ENCODE results near the gene ADARB2.
"Not testable (repeated sequence)": the region's sequence is repeated elsewhere in the genome, so short reads cannot be mapped to it uniquely, and the experiment has no call there.

The ADARB2 gene

GRCh38 chr10:1414893-1415292, 322.4 kb downstream of the ADARB2 start:
- DNase-seq = no peak

GRCh38 chr10:1414346-1414745, 323.0 kb downstream of the ADARB2 start:
- not testable (repeated sequence) for DNase-seq

GRCh38 chr10:1413823-1414222, 323.5 kb downstream of the ADARB2 start:
- no peak for DNase-seq

- DNase-seq = no peak
Measured at GRCh38 chr10:1413256-1413655, 324.1 kb downstream of the ADARB2 start.

DNA sequence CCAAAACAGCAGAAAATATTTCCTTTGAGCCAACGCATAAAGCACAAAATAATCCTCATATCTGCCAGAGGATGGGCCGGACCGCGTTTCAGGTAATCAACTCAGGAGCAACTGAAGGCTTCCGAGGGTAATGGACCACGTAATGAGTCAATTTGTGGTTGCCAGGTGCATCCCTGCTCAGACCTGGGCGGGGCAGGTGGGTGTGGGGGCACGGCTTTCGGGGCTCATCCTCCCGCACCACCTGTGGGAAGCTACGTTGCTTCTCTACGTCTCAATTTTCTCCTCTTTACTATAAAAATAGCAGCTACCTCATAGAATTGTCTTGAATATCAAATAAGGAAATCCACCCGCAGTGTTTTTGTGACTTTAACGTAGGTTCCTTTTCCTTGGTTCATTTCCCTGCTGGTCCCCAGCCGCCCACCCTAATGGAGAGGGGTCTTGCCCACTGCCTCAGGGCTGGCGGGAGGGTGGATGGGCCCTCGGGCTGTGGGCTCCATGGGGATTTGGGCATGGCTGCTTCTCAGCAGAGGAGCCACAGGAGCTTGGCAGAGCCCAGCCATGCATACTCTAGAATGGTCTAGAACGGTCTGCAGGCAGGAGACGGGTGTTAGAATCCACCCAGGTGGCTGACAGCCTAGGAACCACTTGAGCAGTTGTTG, 324.7 kb downstream of the ADARB2 start:
- no peak for DNase-seq

GRCh38 chr10:1411956-1412355, 325.4 kb downstream of the ADARB2 start:
- DNase-seq = no peak

GRCh38 chr10:1411451-1411850, 325.9 kb downstream of the ADARB2 start:
- DNase-seq = no peak

DNA sequence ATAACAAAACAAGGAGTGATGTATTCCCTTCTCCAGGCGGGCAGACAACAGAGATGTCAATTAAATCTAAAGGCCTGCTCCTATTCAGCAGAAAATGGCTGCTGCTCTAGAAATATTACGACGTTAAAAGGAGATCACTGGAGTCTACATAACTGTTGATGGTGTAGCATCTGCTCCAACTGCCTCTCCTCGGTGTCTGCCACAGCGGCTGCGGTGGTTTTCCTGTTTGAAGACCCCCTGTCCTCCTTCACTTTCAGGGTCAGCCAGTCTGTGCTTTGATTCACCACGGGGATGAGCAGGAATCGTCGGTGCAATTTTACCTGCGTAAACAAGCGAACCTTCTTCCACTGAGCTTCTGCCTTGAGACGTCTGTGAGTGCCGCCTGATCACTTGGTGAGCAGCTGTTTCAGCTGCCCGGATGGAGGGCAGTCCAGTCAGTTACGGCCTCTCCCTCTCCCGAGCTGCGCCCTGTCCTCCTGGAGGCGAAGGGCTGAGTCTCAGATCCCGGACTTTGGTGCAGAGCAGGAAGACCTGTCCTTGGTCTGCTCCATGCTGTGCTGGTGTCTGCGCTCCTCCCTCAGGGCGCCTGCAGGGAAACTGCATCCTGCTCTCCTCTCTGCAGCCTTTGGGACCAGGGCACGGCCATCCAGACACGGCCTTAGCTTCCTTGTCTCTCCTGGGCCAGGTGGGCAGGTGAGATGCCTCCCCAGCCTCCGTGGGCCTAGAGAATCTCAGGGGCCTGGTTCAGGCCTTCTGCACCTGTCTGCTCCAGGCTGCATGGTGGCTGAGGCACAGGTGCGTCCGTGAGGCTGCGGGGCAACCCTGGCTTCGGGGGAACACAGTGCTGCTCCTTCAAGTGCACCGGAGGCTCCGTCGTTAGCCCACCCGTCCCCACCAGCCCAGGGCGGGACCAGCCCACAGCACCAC, 326.6 kb downstream of the ADARB2 start:
- no peak for DNase-seq

GRCh38 chr10:1410032-1410431, 327.3 kb downstream of the ADARB2 start:
- DNase-seq = no peak

GRCh38 chr10:1409392-1409791, 327.9 kb downstream of the ADARB2 start:
- DNase-seq = no peak

DNA sequence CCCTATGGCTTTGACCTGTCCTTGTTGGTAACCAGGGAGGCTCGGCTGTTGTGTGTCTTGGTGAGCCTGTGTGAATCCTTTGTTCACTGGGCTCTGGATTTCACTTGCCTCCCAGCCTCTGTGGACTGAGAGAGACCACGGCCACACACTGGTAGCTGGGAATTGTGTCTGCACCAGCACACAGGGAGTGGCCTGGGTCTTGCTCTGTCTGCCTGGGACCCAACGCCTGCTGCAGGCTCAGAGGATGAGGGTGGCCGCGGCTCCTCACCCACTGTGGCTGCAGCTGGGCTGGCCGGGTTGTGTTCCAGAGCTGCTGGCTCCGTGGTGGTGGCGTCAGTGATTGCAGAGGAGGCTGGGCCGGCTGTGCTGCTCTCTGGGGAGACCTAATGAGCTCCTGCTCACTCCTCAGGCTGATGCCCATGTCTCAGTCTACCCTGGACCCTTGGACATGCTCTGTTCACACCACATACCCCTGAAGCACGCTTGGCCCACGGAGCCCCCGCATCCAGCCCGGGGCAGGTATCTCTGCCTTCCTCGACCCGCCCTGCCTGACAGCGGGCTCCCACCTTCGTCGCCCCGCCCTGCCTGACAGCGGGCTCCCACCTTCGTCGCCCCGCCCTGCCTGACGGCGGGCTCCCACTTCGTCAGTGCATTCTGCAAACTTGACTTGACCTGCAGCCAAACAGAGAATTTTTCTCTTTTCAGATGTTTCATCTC, 328.5 kb downstream of the ADARB2 start:
- DNase-seq = no peak

DNA sequence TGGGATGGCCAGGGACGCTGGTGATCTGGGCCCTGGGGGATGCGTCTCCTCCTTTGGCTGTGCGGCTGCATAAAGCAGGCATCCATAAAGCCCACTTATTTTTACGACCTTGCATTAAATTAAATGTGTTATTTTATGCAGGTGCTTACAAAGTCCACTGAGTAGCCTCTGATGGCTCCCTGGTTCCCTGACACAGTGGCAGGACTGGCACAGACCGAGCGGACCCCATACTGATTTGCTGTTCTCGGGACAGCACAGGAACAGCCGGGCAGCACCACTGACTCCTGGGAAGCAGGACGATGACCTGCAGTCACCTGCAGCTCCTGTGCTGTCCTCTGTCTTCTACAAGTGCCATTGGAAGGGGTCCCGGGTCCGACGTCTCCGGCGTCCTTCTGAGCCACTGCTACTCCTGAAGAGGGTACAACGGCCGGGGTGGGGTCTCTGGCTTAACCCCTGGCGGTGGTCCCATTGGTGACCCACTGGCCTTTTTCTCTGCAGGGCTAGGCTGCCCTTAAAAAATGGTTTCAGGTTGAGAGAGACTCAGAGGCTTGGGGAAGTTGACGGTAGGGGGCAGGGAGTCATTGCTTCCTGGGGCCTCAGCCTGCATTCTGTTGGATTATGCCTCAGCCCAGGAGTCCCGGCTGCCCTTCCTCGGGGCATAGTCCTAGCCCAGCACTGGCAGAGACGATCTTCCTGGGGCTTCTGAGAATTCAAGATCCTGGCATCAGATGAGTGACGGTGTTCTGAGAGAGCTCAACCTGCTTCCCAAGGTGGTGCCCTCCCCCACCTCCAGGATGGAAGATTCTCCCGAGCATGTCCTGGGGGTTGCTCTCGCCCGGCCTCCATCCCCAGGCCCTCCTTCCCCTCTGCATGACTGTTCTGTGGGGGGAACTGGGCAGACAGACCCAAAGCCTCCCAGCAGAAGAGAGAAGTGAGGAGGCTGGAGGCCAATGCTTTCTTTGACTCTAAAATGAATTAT, 330.1 kb downstream of the ADARB2 start:
- DNase-seq = no peak

- no peak for DNase-seq
Measured at GRCh38 chr10:1406132-1406966, 331.0 kb downstream of the ADARB2 start.

DNA sequence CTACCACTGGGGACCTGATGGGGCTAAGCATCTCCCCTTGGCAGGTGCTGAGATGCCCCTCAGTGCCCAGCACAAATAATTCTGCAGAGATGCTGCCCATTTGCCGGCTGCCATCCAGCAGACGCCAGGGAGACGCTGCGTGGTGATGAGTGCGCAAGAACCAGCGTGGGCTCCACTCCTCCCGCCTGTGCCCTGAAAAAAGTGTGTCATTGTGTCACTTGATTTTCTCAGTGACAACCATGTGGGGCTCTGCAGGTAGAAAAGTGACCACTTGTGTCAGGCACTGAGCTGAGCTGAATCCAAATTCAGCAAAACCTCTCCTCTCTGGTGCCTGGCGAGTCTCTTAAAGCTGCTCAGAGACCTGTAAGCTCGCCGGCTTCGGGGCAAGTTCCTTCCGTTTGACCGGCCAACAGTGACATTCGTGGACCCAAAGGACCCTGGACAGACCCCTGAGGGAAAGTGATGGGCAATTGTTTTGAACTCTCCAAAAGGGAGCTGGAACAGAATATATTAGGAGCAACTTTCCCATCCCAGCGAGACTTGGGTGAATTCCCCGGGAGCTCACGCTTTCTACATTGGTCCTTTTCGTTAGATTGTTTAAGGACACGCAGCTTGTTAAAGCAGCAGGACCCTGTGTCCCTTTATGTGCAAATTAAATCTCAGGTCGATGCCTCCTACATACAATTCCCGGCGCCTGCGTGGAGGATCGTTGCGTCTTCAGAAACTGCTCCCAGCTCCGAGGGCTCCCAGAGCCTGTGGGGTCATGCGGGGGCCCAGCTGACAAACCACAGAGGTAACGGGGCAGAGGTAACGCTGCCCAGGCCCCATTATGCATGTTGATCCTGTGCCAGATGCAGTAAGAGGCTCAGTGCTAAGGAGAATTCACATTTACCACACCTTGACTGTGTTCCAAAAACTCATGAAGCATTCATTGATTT, 332.7 kb downstream of the ADARB2 start:
- no peak for DNase-seq

GRCh38 chr10:1403508-1404322, 333.6 kb downstream of the ADARB2 start:
- no peak for DNase-seq

DNA sequence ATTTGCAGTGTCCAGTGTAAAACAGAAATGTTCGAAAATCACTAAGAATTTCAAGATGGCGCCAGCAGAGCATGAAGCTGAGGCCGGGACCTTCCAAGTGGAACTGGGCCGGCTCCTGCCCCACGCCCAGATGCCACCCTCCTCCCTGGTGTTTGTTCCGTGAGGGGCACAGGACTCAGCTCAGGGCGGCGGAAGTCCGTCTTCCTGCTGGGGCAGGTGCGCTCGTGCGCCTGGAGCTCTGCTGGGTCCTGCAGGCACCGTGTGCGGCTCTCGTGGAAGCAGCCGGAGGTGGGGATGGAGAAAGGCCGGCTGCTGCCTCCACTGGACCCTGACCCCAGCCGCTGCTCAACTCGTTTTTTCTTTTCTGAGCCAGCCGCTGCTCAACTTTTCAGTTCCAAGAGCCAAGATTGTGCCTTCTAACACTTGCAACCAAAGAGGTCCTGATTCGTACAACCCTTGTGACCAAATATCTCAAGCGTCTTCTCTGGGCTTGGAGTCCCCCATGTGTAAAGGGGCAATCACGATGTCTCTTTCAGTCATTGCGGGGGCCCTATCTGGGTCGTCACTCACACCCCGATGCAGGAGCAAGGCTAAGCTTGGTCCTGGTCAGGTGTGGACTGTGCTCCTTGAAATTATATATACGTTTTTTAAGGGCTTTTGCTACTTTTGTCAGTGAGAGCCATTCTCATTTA, 334.4 kb downstream of the ADARB2 start:
- no peak for DNase-seq

DNA sequence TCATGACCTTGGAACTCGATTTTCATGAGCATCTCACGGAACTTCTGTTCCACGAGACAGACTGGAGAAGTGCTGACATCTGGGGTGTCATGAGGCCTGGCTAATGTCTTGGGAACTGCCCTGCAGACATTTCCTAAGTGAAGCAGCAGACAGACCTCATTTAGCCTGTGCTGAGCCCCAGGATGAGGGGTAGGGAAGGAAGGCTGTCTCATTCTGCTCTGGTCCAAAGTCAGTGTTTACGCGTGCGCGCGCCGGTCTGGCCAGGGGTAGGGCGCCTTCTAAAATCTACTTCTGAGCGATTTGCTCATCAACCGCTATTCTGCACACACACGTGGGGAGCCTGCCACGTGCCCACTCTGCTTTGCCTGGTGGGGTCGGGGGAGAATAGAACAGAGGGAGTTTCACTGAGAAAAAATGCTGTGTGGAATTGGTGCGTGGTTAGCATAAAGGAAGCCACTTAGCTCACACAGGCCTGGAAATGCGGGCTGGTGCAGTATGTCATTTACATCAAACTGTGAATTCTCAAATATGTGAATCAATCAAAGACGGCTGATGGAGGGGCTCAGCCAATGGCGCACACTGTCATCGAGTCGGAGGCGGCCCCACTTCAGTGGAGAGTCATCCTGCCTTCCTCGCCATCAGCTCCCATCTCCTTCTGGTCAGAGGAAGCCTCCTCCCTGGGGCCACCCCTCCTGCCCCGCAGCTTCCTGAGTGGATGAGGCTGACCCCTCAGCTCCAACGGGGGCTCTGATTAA, 335.1 kb downstream of the ADARB2 start:
- DNase-seq = no peak

All from stimulated activated naive CD4-positive, alpha-beta T cell (primary cell).